Mesothelial cell of epicardium (in vitro differentiated cells): ENCODE results near the gene AQP4. TPM values are rescaled to one million over a fixed set of nuclear protein-coding genes. Genes with fewer than 3 reads are reported as not detected.

ENCODE experiments used
- DNase-seq, 2 experiments: peaks; one replicate each; pipeline ENCODE4 v3.0.0; 2021; ENCODE audit warnings: low spot score in 2 of 2; ENCODE audit not compliant: unreplicated experiment in 2 of 2
- H3K27ac Mint-ChIP-seq: 2 replicates; pipeline ENCODE4 v1.8.0; 2021; ENCODE audit warnings: mixed read lengths
- H3K27me3 Mint-ChIP-seq: 2 replicates; pipeline ENCODE4 v1.8.0; 2021; ENCODE audit warnings: low read depth, mixed read lengths
- H3K36me3 Mint-ChIP-seq: 2 replicates; pipeline ENCODE4 v1.8.0; 2021; ENCODE audit warnings: mixed read lengths
- H3K4me1 Mint-ChIP-seq: 2 replicates; pipeline ENCODE4 v1.8.0; 2021; ENCODE audit warnings: mixed read lengths
- H3K4me3 Mint-ChIP-seq: 2 replicates; pipeline ENCODE4 v1.8.0; 2021; ENCODE audit warnings: mild to moderate bottlenecking, moderate library complexity, mixed read lengths
- H3K9me3 Mint-ChIP-seq: 2 replicates; pipeline ENCODE4 v1.8.0; 2021; ENCODE audit warnings: mixed read lengths
- total RNA-seq: library from RNA; stranded (reverse); gene quantifications from 3 replicates; pipeline ENCODE4 v1.2.1, GENCODE V29; 2021
- TF ChIP-seq, protein P1 (sequence below): fragments of 200-600 bp; sonication (generic); IDR thresholded peaks from one replicate; pipeline ENCODE4 v1.5.0; 2021; ENCODE audit warnings: antibody characterized with exemption; ENCODE audit not compliant: unreplicated experiment

Gene AQP4
- total RNA-seq, 1 donor from 2014 or later: 0.51 TPM

DNA sequence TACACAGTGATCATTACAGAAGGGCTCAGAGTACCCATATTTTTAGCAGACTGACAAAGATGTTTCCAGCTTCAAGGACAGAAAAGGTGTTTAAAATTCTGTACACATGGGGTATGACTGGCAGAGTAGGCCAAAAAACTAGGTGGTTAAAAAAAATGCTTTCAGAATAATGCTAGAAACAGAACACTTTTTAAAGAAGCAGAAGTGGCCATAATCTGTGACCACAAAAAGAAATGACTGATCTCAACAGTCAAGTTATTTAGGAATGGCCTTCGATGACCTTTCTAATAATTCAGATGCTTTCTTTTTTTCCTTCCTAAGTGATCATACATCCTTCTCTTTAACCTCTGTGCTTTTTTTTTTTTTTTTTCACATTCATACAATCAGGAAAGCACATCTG, 4.1 kb upstream of the AQP4 start:
- TF ChIP-seq, protein P1, sequence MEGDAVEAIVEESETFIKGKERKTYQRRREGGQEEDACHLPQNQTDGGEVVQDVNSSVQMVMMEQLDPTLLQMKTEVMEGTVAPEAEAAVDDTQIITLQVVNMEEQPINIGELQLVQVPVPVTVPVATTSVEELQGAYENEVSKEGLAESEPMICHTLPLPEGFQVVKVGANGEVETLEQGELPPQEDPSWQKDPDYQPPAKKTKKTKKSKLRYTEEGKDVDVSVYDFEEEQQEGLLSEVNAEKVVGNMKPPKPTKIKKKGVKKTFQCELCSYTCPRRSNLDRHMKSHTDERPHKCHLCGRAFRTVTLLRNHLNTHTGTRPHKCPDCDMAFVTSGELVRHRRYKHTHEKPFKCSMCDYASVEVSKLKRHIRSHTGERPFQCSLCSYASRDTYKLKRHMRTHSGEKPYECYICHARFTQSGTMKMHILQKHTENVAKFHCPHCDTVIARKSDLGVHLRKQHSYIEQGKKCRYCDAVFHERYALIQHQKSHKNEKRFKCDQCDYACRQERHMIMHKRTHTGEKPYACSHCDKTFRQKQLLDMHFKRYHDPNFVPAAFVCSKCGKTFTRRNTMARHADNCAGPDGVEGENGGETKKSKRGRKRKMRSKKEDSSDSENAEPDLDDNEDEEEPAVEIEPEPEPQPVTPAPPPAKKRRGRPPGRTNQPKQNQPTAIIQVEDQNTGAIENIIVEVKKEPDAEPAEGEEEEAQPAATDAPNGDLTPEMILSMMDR: no peak
- Mint-ChIP-seq H3K4me3 (no peak overlapping the region), H3K4me1 (peaks cover 41% of the 10 kb centered on the region), H3K36me3 (no peaks in the 10 kb centered on the region), H3K27ac (no peak overlapping the region), H3K27me3 (peaks cover 10% of the 10 kb centered on the region), H3K9me3 (no peaks in the 10 kb centered on the region)
- no peak for DNase-seq

DNA sequence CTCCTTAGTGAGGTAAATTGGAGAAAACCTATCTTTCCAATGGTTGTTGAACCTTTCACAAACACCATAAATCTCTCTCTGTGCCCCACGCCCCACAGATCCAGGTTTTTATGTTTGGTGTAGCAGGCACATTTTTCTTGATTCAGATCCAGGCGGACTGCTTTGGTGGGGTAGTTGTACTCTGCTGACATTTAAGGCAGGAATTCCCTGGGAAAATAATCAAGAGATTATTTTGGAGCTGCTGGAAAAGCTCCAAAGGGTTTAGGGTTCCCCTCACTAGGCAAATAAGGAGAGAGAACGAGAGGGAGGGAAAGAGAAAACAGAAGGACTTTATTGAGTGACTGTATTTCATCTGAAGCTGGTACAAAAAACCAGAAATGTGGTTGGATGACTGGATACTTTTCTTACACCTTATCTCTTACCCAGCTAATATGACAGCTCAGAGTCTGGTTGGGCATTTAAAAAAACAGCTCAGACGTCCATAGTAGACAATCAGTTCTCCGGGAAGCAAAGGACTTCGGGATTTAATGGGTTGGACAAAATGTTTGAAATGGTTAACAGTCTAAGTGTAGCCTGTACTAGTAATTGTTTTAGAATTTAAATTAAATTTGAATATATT, 3.6 kb upstream of the AQP4 start:
- Mint-ChIP-seq H3K4me3 (no peak overlapping the region), H3K9me3 (no peaks in the 10 kb centered on the region), H3K4me1 (peaks cover 43% of the 10 kb centered on the region), H3K27ac (peak overlapping the region; percentile 77), H3K36me3 (no peaks in the 10 kb centered on the region), H3K27me3 (peaks cover 16% of the 10 kb centered on the region)
- no peak for DNase-seq
- TF ChIP-seq, protein P1: no peak

DNA sequence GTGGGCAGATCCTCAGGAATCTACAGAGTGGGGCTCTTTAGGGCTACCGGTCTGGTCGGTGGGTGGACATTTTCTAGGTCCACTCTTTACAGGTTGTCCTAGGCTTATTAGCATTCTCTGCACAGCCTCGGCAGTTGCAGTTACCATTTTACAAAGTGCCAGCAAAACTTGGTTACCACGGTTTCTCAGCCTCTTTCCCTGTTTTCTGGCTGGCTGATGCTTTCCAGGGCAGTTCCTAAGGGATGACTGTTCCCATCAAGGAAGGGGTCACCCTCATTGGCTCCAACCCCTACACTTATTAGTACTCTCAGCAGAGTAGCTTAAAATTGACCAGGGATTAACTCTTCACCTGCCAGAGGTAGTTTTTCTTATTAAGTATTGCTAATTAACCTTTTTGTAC, 2.0 kb upstream of the AQP4 start:
- TF ChIP-seq, protein P1: no peak
- DNase-seq: no peak
- H3K27me3 Mint-ChIP-seq: peaks cover 26% of the 10 kb centered on the region
- H3K9me3 Mint-ChIP-seq: no peaks in the 10 kb centered on the region
- no peak overlapping the region for H3K4me3 Mint-ChIP-seq
- no peak overlapping the region for H3K27ac Mint-ChIP-seq
- H3K36me3 Mint-ChIP-seq: no peaks in the 10 kb centered on the region
- peaks cover 50% of the 10 kb centered on the region for H3K4me1 Mint-ChIP-seq

DNA sequence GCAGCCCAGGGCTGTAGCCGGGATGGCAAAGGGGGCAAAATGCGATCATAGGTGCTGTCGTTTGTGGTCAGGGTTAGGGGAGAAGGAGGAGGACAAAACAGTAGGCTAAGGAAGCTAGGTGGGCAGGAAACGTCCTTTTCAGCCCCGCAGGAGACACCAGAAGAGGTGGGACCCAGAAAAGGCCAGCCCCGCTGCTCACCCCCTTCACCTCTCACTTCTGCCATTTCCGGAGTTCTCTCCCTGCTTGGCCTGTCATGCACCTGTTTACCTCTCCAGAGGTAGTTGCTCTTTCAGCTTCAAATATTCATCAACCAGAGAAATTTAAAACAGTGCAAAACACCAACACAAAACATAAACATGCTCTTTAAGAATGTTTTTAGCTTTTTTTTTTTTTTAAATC, 849 bp downstream of the AQP4 start:
- Mint-ChIP-seq H3K27me3 (peaks cover 42% of the 10 kb centered on the region), H3K4me1 (peaks cover 41% of the 10 kb centered on the region), H3K27ac (no peak overlapping the region), H3K36me3 (no peaks in the 10 kb centered on the region), H3K9me3 (no peaks in the 10 kb centered on the region), H3K4me3 (no peak overlapping the region)
- DNase-seq: no peak
- TF ChIP-seq, protein P1: no peak

DNA sequence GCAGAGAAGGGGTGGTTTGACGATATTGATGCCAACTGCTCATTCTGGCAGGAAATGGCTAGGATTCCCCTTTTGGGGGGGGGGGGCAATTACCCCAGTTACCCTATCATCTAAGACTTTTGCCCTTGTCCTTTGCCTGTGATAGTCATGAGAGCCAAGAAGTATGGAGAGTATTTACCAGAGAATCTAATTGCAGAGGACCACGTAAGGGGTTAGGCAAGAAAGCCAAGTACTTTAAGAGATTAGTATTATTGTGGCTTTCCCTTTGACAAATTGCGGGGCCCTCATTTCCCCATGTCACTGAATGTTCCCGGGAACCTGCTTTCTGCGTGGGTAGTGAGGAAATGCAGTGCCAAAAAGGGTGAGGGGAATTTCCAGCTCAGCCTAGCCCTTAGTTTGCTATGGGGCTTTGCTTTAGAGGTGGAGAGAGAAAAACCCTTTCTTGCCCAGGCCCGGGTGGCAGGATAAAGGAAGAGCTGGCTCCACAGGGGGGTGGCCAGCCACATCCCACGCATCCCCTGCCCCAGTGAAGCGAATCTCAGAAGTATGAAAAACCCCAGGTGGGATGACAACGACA, 1.5 kb downstream of the AQP4 start:
- no peaks in the 10 kb centered on the region for H3K36me3 Mint-ChIP-seq
- no peak overlapping the region for H3K27ac Mint-ChIP-seq
- H3K4me3 Mint-ChIP-seq: peak overlapping the region; percentile 65
- no peak for DNase-seq
- H3K9me3 Mint-ChIP-seq: no peaks in the 10 kb centered on the region
- H3K4me1 Mint-ChIP-seq: peaks cover 38% of the 10 kb centered on the region
- H3K27me3 Mint-ChIP-seq: peaks cover 42% of the 10 kb centered on the region
- TF ChIP-seq, protein P1: no peak
